Measurements from ENCODE around the gene NCS1. TPM values are rescaled to one million over a fixed set of nuclear protein-coding genes. Genes with fewer than 3 reads are reported as not detected.

NCS1 gene
- total and polyA plus RNA-seq, 2 of the 8 experiments (the other 6 are each of a cell fraction or from before 2014, with no cell fraction given) = 34.7 to 47.6 TPM

- no peaks in the 10 kb centered on the region; the same call in 1 of the 2 replicates for H3K79me1 ChIP-seq (ENCODE audit: low read depth, low read length)
- H2BK5ac ChIP-seq (ENCODE audit: low read depth, low read length) = no peak overlapping the region
- no peak overlapping the region for H4K91ac ChIP-seq (replicated peaks; ENCODE audit: insufficient read length, low read length)
- ChIA-PET CTCF (ENCODE audit: partially characterized antibody) (interaction anchor here (1.0 to 2.5 kb wide), 2 partner anchors 20 to 93 kb away, joined by 6 to 15 read pairs; no protein-coding TSS in a partner anchor), POLR2A (ENCODE audit: partially characterized antibody) (no interaction called here)
- H2AFZ ChIP-seq (ENCODE audit: low read length) = no peak overlapping the region
- H3K18ac ChIP-seq (ENCODE audit: extremely low read depth, low read length) = no peak overlapping the region
- DNase-seq (ENCODE audit: low read depth in 1 of 2, low spot score in 2 of 2) = no peak
- no peak for FAIRE-seq
- H2BK20ac ChIP-seq (ENCODE audit: low read length) = no peak overlapping the region
- H3K4me2 ChIP-seq (ENCODE audit: insufficient read depth in 1 of 2, low read depth in 2 of 2, low read length in 2 of 2) = no peak overlapping the region
- H3K4ac ChIP-seq (replicated peaks; ENCODE audit: insufficient read length, low read depth, low read length) = no peak overlapping the region
- no peak overlapping the region for H3K56ac ChIP-seq (replicated peaks; ENCODE audit: insufficient read length, low read depth, low read length)
- no peak overlapping the region for H2BK15ac ChIP-seq (ENCODE audit: low read length)
- H3K14ac ChIP-seq (ENCODE audit: insufficient read length) = no peak overlapping the region
- H3K23me2 ChIP-seq (ENCODE audit: low read depth, low read length) = no peaks in the 10 kb centered on the region
- H3K27me3 ChIP-seq (replicated peaks in 1 of 4; ENCODE audit: control insufficient read depth in 3 of 4, extremely low read depth in 1 of 4, insufficient read depth in 3 of 4, low read length in 3 of 4) = peaks cover 0 to 1% (median 0%) of the 10 kb centered on the region in 4 experiments; a peak in 1 of 7 replicates
- no peak overlapping the region for H4K8ac ChIP-seq (ENCODE audit: extremely low read depth, insufficient read depth, low read length)
- no peaks in the 10 kb centered on the region for H3K9me3 ChIP-seq (ENCODE audit: insufficient read depth in 2 of 2, low read depth in 1 of 2, low read length in 1 of 2)
- no peak overlapping the region for H2BK120ac ChIP-seq (replicated peaks; ENCODE audit: low read depth, low read length)
- no peak overlapping the region for H3K9ac ChIP-seq (replicated peaks in 1 of 4; ENCODE audit: extremely low read depth in 1 of 4, low read depth in 3 of 4, low read length in 3 of 4)
- peaks cover 0 to 3% (median 0%) of the 10 kb centered on the region in 4 experiments; a peak in 1 of 7 replicates for H3K4me1 ChIP-seq (replicated peaks in 1 of 4; ENCODE audit: control insufficient read depth in 3 of 4, insufficient read depth in 4 of 4, low read length in 3 of 4)
- WGBS, 2 experiments (ENCODE audit: extremely low coverage in 1 of 2, insufficient coverage in 1 of 2, insufficient read length in 1 of 2, insufficient replicate concordance in 2 of 2, low coverage in 1 of 2, low lambda C conversion rate in 2 of 2, missing lambda C conversion rate in 1 of 2) = 83% methylated on average over 4 of the region's 4 CpGs; no CpG with 5 or more reads in 1 of the 2 experiments
- no peak overlapping the region for H4K5ac ChIP-seq (ENCODE audit: insufficient read length, low read depth, low read length)
- no peak overlapping the region for H2AK5ac ChIP-seq (ENCODE audit: low read depth, low read length)
- H3K4me3 ChIP-seq (ENCODE audit: extremely low read depth in 1 of 4, insufficient read depth in 2 of 4, low read depth in 3 of 4, low read length in 4 of 4) = no peak overlapping the region
- H3K79me2 ChIP-seq (ENCODE audit: control insufficient read depth in 1 of 2, insufficient read depth in 2 of 2, low read length in 2 of 2) = no peaks in the 10 kb centered on the region
- no peak for TF ChIP-seq E2F6 (IDR thresholded peaks at IDR 0.05)
- TF ChIP-seq NANOG (IDR thresholded peaks at IDR 0.05; ENCODE audit: insufficient read depth, low read depth, low read length, poor library complexity, severe bottlenecking) = no peak
- TF ChIP-seq ASH2L (IDR thresholded peaks at IDR 0.05; ENCODE audit: low read length) = no peak
- TF ChIP-seq EZH2 (IDR thresholded peaks at IDR 0.05; ENCODE audit: low read depth, low read length, severe bottlenecking) = no peak
- TF ChIP-seq TAF7 (optimal IDR thresholded peaks at IDR 0.05; ENCODE audit: borderline replicate concordance, low read depth, low read length) = no peak
- no peak for TF ChIP-seq ATF2 (IDR thresholded peaks at IDR 0.05; ENCODE audit: low read length)
- H3K23ac ChIP-seq (ENCODE audit: insufficient read length) = no peak overlapping the region
- H3K27ac ChIP-seq (ENCODE audit: low read depth, low read length) = no peak overlapping the region
- no peak overlapping the region for H2BK12ac ChIP-seq (ENCODE audit: low read depth, low read length)
- peaks cover 0 to 21% (median 7%) of the 10 kb centered on the region in 4 experiments; a peak in 5 of 8 replicates for H3K36me3 ChIP-seq (ENCODE audit: control insufficient read depth in 2 of 4, insufficient read depth in 4 of 4, low read length in 3 of 4)
- no peaks in the 10 kb centered on the region for H4K20me1 ChIP-seq (replicated peaks in 1 of 2; ENCODE audit: control insufficient read depth in 1 of 2, insufficient read depth in 2 of 2, low read length in 2 of 2)
These were observed 45.3 kb upstream of the NCS1 start for GRCh38 chr9:130126721-130127433.

All from H1 (cell line).